Sigmoid colon (tissue), 7 donors: ENCODE measurements around the gene PMFBP1. TPM values are rescaled to one million over a fixed set of nuclear protein-coding genes. Genes with fewer than 3 reads are reported as not detected.
"Not testable (repeated sequence)": the region's sequence is repeated elsewhere in the genome, so short reads cannot be mapped to it uniquely, and the experiment has no call there.

Experiments
- DNase-seq: peaks from one replicate; pipeline ENCODE4 v3.0.0-alpha.2; 2019
- H3K27ac ChIP-seq, 4 donors: fragments of 200-600 bp; sonication (generic); one replicate each; pipeline ENCODE4 v1.5.1; 2016 to 2019; ENCODE audit warnings: mild to moderate bottlenecking in 1 of 4
- H3K27me3 ChIP-seq, 3 donors: fragments of 200-600 bp; sonication (generic); one replicate each; pipeline ENCODE4 v1.5.1; 2019; ENCODE audit warnings: mild to moderate bottlenecking in 1 of 3
- H3K36me3 ChIP-seq, 4 donors: fragments of 200-600 bp; sonication (generic); one replicate each; pipeline ENCODE4 v1.5.1; 2016 to 2019
- H3K4me1 ChIP-seq, 4 donors: fragments of 200-600 bp; sonication (generic); one replicate each; pipeline ENCODE4 v1.5.1; 2017 to 2019
- H3K4me3 ChIP-seq, 4 donors: fragments of 200-600 bp; sonication (generic); one replicate each; pipeline ENCODE4 v1.5.1; 2017 to 2019; ENCODE audit warnings: mild to moderate bottlenecking in 2 of 4, moderate library complexity in 1 of 4
- H3K9me3 ChIP-seq, 4 donors: fragments of 200-600 bp in 3 of 4; sonication (generic) in 3 of 4; one replicate each; pipeline versions ENCODE4 v1.5.1 to v1.6.1; 2013 to 2019
- CTCF ChIP-seq, 4 experiments: fragments of 450-650 bp in 3 of 4; fragments of 200-600 bp in 1 of 4; IDR thresholded peaks; one replicate each; pipeline ENCODE4 v1.5.1; 2016 to 2019; ENCODE audit warnings: antibody characterized with exemption in 4 of 4, mild to moderate bottlenecking in 3 of 4, moderate library complexity in 2 of 4
- EP300 ChIP-seq, 4 donors: sonication (generic); formaldehyde crosslinking; IDR thresholded peaks; one replicate each; pipeline ENCODE4 v1.6.1; 2017; ENCODE audit warnings: antibody characterized with exemption in 4 of 4
- POLR2A ChIP-seq, 2 donors: fragments of 450-650 bp; IDR thresholded peaks; one replicate each; pipeline ENCODE4 v1.6.1; 2016; ENCODE audit warnings: antibody characterized with exemption in 2 of 2, mild to moderate bottlenecking in 2 of 2, moderate library complexity in 2 of 2
- POLR2AphosphoS5 ChIP-seq, 4 donors: sonication (generic); formaldehyde crosslinking; IDR thresholded peaks; one replicate each; pipeline ENCODE4 v1.6.1; 2017; ENCODE audit warnings: antibody characterized with exemption in 4 of 4
- WGBS, 2 donors: extraction: QIAGEN DNeasy Blood & Tissue Kit; methylation state at CpG; one replicate each; pipeline ENCODE4 v1.1.7; 2013; 5-methylcytosine and 5-hydroxymethylcytosine counted together
- intact Hi-C: fragments of 100-400 bp; cut with DNase I; formaldehyde crosslinking; loops from one replicate; pipeline ENCODE4 v1.15.1; 2023
- polyA plus RNA-seq, 3 donors: library from polyadenylated mRNA; stranded (reverse); fragments of 200-250 nt; gene quantifications; one replicate each; pipeline ENCODE4 v1.2.3, GENCODE V29; 2013
- total RNA-seq, 4 donors: library from RNA; depleted of rRNA; stranded (reverse); fragments of >200 nt; gene quantifications; one replicate each; pipeline ENCODE4 v1.1.0, GENCODE V29; 2016
- donor health status: healthy with polysubstance abuse.
- donor health status: Bipolar disorder and iron deficiency.
- donor health status: healthy.

The PMFBP1 gene
- total and polyA plus RNA-seq, 7 donors = 0.33 to 2.5 (median 0.82) TPM; not detected in 3

- Histone ChIP-seq H3K27me3 (no peaks in the 10 kb centered on the region), H3K36me3 (peaks cover 0 to 58% (median 19%) of the 10 kb centered on the region in 4 donors), H3K9me3 (no peaks in the 10 kb centered on the region), H3K27ac (no peak overlapping the region), H3K4me3 (no peak overlapping the region), H3K4me1 (no peaks in the 10 kb centered on the region)
- intact Hi-C loops = no loop called here
- TF ChIP-seq CTCF (IDR thresholded peaks at IDR 0.05) (no peak), EP300 (IDR thresholded peaks at IDR 0.05) (no peak), POLR2A (IDR thresholded peaks at IDR 0.05) (no peak), POLR2AphosphoS5 (IDR thresholded peaks at IDR 0.05) (no peak)
- 98 to 100% methylated on average over 2 of the region's 2 CpGs for WGBS, 2 donors
- DNase-seq = no peak
Measured at GRCh38 chr16:72085002-72085401, 87.0 kb downstream of the PMFBP1 start.

- peaks cover 0 to 53% (median 15%) of the 10 kb centered on the region in 4 donors for H3K36me3 ChIP-seq
- no peak overlapping the region for H3K27ac ChIP-seq
- DNase-seq = no peak
- TF ChIP-seq CTCF (IDR thresholded peaks at IDR 0.05) (no peak), POLR2AphosphoS5 (IDR thresholded peaks at IDR 0.05) (no peak), POLR2A (IDR thresholded peaks at IDR 0.05) (no peak), EP300 (IDR thresholded peaks at IDR 0.05) (no peak)
- WGBS, 2 donors = 98% methylated on average over 10 of the region's 10 CpGs
- no peak overlapping the region for H3K4me3 ChIP-seq
- no peaks in the 10 kb centered on the region for H3K27me3 ChIP-seq
- intact Hi-C loops = no loop called here
- H3K4me1 ChIP-seq = no peaks in the 10 kb centered on the region
- H3K9me3 ChIP-seq = no peaks in the 10 kb centered on the region
Measured at GRCh38 chr16:72084445-72084844, 87.5 kb downstream of the PMFBP1 start.

GRCh38 chr16:72083778-72084404 lies 88.1 kb downstream of the PMFBP1 start:
- no peaks in the 10 kb centered on the region for H3K9me3 ChIP-seq
- no peak for DNase-seq
- no peaks in the 10 kb centered on the region for H3K4me1 ChIP-seq
- no peak overlapping the region for H3K27ac ChIP-seq
- no peak for TF ChIP-seq POLR2AphosphoS5 (IDR thresholded peaks at IDR 0.05)
- no peak for TF ChIP-seq EP300 (IDR thresholded peaks at IDR 0.05)
- no peak for TF ChIP-seq CTCF (IDR thresholded peaks at IDR 0.05)
- TF ChIP-seq POLR2A (IDR thresholded peaks at IDR 0.05) = no peak
- WGBS, 2 donors = 41 to 54% methylated on average over 3 of the region's 3 CpGs
- no peak overlapping the region for H3K4me3 ChIP-seq
- no peaks in the 10 kb centered on the region for H3K27me3 ChIP-seq
- intact Hi-C loops = no loop called here
- H3K36me3 ChIP-seq = peaks cover 0 to 47% (median 9%) of the 10 kb centered on the region in 4 donors

- not testable (repeated sequence) for H3K9me3 ChIP-seq, H3K4me1 ChIP-seq
Measured at GRCh38 chr16:72076991-72077706, 94.8 kb downstream of the PMFBP1 start.

GRCh38 chr16:72075067-72075466 lies 96.9 kb downstream of the PMFBP1 start:
- WGBS, 2 donors = 17 to 69% methylated on average over 2 of the region's 6 CpGs
- DNase-seq, H3K27me3 ChIP-seq, intact Hi-C loops, H3K27ac ChIP-seq, H3K4me1 ChIP-seq, H3K9me3 ChIP-seq, H3K36me3 ChIP-seq, H3K4me3 ChIP-seq: not testable (repeated sequence)

More at GRCh38 chr16:72076991-72077706, 94.8 kb downstream of the PMFBP1 start:
- H3K36me3 ChIP-seq, H3K4me3 ChIP-seq, H3K27ac ChIP-seq, intact Hi-C loops, DNase-seq, H3K27me3 ChIP-seq: not testable (repeated sequence)
- WGBS, 2 donors = 95 to 99% methylated on average over 2 of the region's 5 CpGs
